Mesenchymal stem cell (in vitro differentiated cells and primary cell): ENCODE data around the gene GMPS.
A peak's percentile ranks its signal among the peaks of the same experiment; 100 is the strongest.

Experiments
- DNase-seq: peaks from one replicate; pipeline ENCODE4 v3.0.0-alpha.2; 2013
- H2AFZ ChIP-seq: one replicate; pipeline ENCODE4 v1.6.1; 2013; ENCODE audit warnings: low read depth, mild to moderate bottlenecking, control low read depth, inconsistent platforms, low read length, moderate library complexity
- H2AK5ac ChIP-seq: 2 replicates; pipeline ENCODE4 v1.6.1; 2013; ENCODE audit warnings: low read length, moderate library complexity, mild to moderate bottlenecking, inconsistent platforms; ENCODE audit not compliant: severe bottlenecking
- H2BK120ac ChIP-seq: one replicate; pipeline ENCODE4 v1.6.1; 2013; ENCODE audit warnings: low read depth, mild to moderate bottlenecking, inconsistent platforms, low read length, moderate library complexity
- H2BK12ac ChIP-seq, 2 experiments: one replicate each; pipeline ENCODE4 v1.6.1; 2013; ENCODE audit warnings: inconsistent platforms in 2 of 2, low read length in 2 of 2, mild to moderate bottlenecking in 2 of 2, moderate library complexity in 2 of 2, control low read depth in 1 of 2
- H2BK15ac ChIP-seq: one replicate; pipeline ENCODE4 v1.6.1; 2013; ENCODE audit warnings: mild to moderate bottlenecking, low read depth, inconsistent platforms; ENCODE audit not compliant: poor library complexity, severe bottlenecking
- H2BK5ac ChIP-seq: 2 replicates; pipeline ENCODE4 v1.6.1; 2013; ENCODE audit warnings: low read depth, mild to moderate bottlenecking, low read length, control low read depth, inconsistent platforms; ENCODE audit not compliant: poor library complexity, severe bottlenecking
- H3K14ac ChIP-seq, 2 experiments: one replicate each; pipeline ENCODE4 v1.6.1; 2013; ENCODE audit warnings: inconsistent platforms in 2 of 2, low read length in 2 of 2, control low read depth in 1 of 2, mild to moderate bottlenecking in 1 of 2, moderate library complexity in 1 of 2
- H3K18ac ChIP-seq, 2 experiments: one replicate each; pipeline ENCODE4 v1.6.1; 2013; ENCODE audit warnings: inconsistent platforms in 2 of 2, low read length in 2 of 2, control low read depth in 1 of 2, low read depth in 1 of 2, mild to moderate bottlenecking in 1 of 2
- H3K23ac ChIP-seq, 2 experiments: one replicate each; pipeline ENCODE4 v1.6.1; 2013; ENCODE audit warnings: inconsistent platforms in 2 of 2, low read length in 2 of 2, mild to moderate bottlenecking in 2 of 2, moderate library complexity in 2 of 2, control low read depth in 1 of 2
- H3K27ac ChIP-seq: 2 replicates; pipeline ENCODE4 v1.5.1; 2013; ENCODE audit warnings: mild to moderate bottlenecking, moderate library complexity, low read length, control low read depth, inconsistent platforms; ENCODE audit not compliant: poor library complexity, severe bottlenecking
- H3K27me3 ChIP-seq, 2 experiments: 2 replicates each; pipeline versions ENCODE4 v1.6.1 to v1.7.0; 2013; ENCODE audit warnings: low read length in 2 of 2, mild to moderate bottlenecking in 2 of 2, moderate library complexity in 2 of 2, control low read depth in 1 of 2, inconsistent platforms in 1 of 2; ENCODE audit not compliant: control insufficient read depth in 1 of 2, insufficient read depth in 1 of 2
- H3K36me3 ChIP-seq, 2 experiments: 2 replicates each; pipeline versions ENCODE4 v1.6.1 to v1.7.0; 2013; ENCODE audit warnings: low read length in 2 of 2, control low read depth in 1 of 2, inconsistent platforms in 1 of 2, low read depth in 1 of 2, mild to moderate bottlenecking in 1 of 2; ENCODE audit not compliant: insufficient read depth in 2 of 2, control insufficient read depth in 1 of 2
- H3K4ac ChIP-seq, 2 experiments: one replicate each; pipeline ENCODE4 v1.6.1; 2013; ENCODE audit warnings: inconsistent platforms in 2 of 2, low read length in 2 of 2, mild to moderate bottlenecking in 2 of 2, moderate library complexity in 2 of 2, control low read depth in 1 of 2, low read depth in 1 of 2
- H3K4me1 ChIP-seq: 2 replicates; pipeline ENCODE4 v1.6.1; 2013; ENCODE audit warnings: low read depth, low read length, control low read depth; ENCODE audit not compliant: control insufficient read depth, insufficient read depth
- H3K4me2 ChIP-seq: 2 replicates; pipeline ENCODE4 v1.6.1; 2013; ENCODE audit warnings: low read length, mild to moderate bottlenecking, inconsistent platforms; ENCODE audit not compliant: poor library complexity, severe bottlenecking
- H3K4me3 ChIP-seq, 2 experiments: 2 replicates each; pipeline versions ENCODE4 v1.5.1 to v1.7.0; 2013; ENCODE audit warnings: low read length in 2 of 2, mild to moderate bottlenecking in 2 of 2, control low read depth in 1 of 2, low read depth in 1 of 2; ENCODE audit not compliant: insufficient read depth in 1 of 2
- H3K79me1 ChIP-seq: replicated peaks from 2 replicates; pipeline ENCODE4 v1.6.1; 2013; ENCODE audit warnings: mild to moderate bottlenecking, control low read depth, low read length, inconsistent platforms; ENCODE audit not compliant: poor library complexity, severe bottlenecking
- H3K9ac ChIP-seq: 2 replicates; pipeline ENCODE4 v1.7.0; 2013; ENCODE audit warnings: mild to moderate bottlenecking, low read length, moderate library complexity
- H3K9me3 ChIP-seq: 2 replicates; pipeline ENCODE4 v1.7.0; 2013; ENCODE audit warnings: mild to moderate bottlenecking, low read length; ENCODE audit not compliant: control insufficient read depth
- H4K8ac ChIP-seq: one replicate; pipeline ENCODE4 v1.6.1; 2013; ENCODE audit warnings: inconsistent platforms, mild to moderate bottlenecking, low read length, moderate library complexity
- H4K91ac ChIP-seq: one replicate; pipeline ENCODE4 v1.6.1; 2013; ENCODE audit warnings: mild to moderate bottlenecking, low read length, inconsistent platforms
- WGBS: methylation state at CpG from one replicate; pipeline ENCODE4 v1.1.7; 2013; ENCODE audit warnings: mixed read lengths; 5-methylcytosine and 5-hydroxymethylcytosine counted together

Gene GMPS

DNA sequence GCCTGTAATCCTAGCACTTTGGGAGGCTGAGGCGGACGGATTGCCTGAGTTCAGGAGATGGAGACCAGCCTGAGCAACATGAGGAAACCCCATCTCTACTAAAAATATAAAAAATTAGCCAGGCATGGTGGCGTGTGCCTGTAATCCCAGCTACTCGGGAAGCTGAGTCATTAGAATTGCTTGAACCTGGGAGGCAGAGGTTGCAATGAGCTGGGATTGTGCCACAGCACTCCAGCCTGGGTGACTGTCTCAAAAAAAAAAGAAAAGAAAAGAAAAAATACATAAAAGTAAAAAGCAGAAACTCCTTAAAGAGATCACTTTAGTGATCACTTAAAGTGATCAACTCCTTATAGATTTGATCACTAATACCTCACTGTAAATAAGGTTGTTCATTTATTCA is 78.0 kb downstream of the GMPS start:
- 91% methylated on average over 4 of the region's 4 CpGs for WGBS

DNA sequence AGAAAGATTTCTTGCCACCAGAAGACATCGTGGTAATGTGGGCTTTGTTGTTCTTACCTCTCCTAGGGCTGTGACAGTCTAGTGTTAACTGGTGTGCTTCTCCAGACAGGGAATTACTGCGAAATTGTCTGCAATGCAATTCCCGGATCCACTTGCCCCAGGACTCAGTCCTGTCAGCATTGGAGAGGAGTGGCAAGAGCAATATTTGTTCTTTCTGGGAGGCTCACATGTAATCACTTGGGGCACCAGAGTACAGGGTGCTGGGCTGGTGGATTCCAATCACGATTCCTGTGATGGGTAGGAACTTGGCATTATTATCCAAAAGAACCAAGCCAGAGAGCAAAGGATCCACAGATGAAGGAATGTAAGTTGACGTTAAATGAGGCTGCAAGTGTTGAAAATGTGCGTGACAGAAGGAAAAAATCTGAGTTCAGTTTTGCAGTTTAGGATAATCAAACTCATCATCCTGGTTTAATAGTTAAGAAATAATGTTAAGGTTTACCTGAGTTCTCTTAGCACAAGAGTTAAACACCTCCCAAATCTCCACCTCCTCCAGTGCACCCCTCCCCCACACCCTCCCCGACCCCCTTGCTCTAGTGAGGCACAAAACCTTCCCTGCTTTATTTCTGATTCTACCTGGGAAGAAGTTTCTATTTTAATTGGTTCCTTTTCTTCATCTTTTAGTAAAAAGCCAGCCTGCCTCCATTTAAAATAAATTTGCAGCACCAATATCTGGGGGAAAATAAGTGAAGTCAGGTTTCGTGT is 79.2 kb downstream of the GMPS start:
- Histone ChIP-seq H3K9ac (no peak overlapping the region), H3K4me1 (peaks cover 3% of the 10 kb centered on the region), H3K23ac (no peak overlapping the region), H3K9me3 (no peaks in the 10 kb centered on the region), H3K18ac (no peak overlapping the region), H3K4me2 (no peak overlapping the region), H2BK15ac (no peak overlapping the region), H4K8ac (no peak overlapping the region), H3K79me1 (no peaks in the 10 kb centered on the region), H2BK120ac (no peak overlapping the region), H3K4me3 (no peak overlapping the region), H2BK12ac (no peak overlapping the region), H3K27me3 (no peaks in the 10 kb centered on the region), H3K27ac (no peak overlapping the region), H3K36me3 (no peaks in the 10 kb centered on the region), H2BK5ac (no peak overlapping the region), H2AK5ac (no peak overlapping the region), H3K4ac (no peak overlapping the region), H3K14ac (no peak overlapping the region), H2AFZ (no peak overlapping the region), H4K91ac (no peak overlapping the region)
- no peak for DNase-seq
- WGBS, result 98% methylated on average over 6 of the region's 8 CpGs

More for the DNA sequence above, 78.0 kb downstream of the GMPS start:
- peaks cover 3% of the 10 kb centered on the region for H3K4me1 ChIP-seq
- H3K9me3 ChIP-seq, result no peaks in the 10 kb centered on the region
- peak overlapping the region; percentile 40 for H3K9ac ChIP-seq
- no peaks in the 10 kb centered on the region for H3K27me3 ChIP-seq
- H4K91ac ChIP-seq, result no peak overlapping the region
- no peak overlapping the region for H2BK15ac ChIP-seq
- no peak overlapping the region for H3K18ac ChIP-seq
- no peak overlapping the region for H3K4me2 ChIP-seq
- no peak overlapping the region for H2BK120ac ChIP-seq
- no peak overlapping the region for H3K14ac ChIP-seq
- no peak overlapping the region for H2BK12ac ChIP-seq
- DNase-seq, result peak; percentile 31
- no peak overlapping the region for H3K4ac ChIP-seq
- H2BK5ac ChIP-seq, result no peak overlapping the region
- no peaks in the 10 kb centered on the region for H3K79me1 ChIP-seq
- no peak overlapping the region for H3K27ac ChIP-seq
- no peak overlapping the region for H3K4me3 ChIP-seq
- no peak overlapping the region for H2AK5ac ChIP-seq
- H2AFZ ChIP-seq, result no peak overlapping the region
- no peak overlapping the region for H3K23ac ChIP-seq
- no peak overlapping the region for H4K8ac ChIP-seq
- no peaks in the 10 kb centered on the region for H3K36me3 ChIP-seq

DNA sequence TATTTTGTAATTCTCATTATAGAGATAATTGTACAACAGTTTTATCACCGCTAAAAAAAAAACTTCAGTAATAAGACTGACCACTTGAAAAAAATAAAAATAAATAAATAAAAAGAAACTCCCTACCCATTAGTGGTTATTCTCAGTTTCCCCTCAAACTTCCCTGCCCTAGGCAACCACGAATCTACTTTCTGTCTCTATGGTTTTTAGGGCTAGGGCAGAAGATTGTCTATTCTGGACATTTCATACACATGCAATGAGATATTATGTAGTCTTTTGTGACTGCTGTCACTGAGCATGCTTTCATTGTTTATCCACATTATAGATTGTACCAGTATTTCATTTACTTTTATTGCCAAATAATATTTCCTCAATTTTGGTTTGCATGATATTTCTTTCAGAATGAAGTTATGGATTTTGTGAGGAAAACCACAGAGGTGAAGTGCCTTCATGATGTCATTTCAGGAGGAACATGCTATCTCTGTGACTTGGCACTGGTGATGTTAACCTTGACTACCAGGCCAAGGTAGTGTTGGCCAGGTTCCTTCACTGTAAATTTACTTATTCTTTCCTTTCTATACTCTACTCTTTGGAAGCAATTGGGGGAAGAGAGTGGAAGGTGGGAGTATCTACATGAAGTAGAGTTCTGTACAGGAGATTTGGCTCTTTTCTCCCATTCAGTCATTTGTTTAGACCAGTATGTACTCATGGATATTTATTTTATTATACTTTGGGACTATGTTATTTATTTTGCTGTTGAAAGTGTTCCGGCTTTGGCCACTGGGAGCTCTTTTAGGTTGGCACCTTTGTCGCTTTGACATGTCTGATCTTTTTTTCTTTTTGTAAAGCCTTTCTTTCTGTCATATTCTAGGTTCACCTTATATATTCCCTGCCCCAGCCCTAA is 86.3 kb downstream of the GMPS start:
- no peak overlapping the region for H2BK120ac ChIP-seq
- no peak overlapping the region for H3K4me3 ChIP-seq
- no peak overlapping the region for H4K8ac ChIP-seq
- no peak overlapping the region for H3K14ac ChIP-seq
- H2BK12ac ChIP-seq, result no peak overlapping the region
- no peak overlapping the region for H3K4me2 ChIP-seq
- no peak overlapping the region for H2BK15ac ChIP-seq
- no peak overlapping the region for H2AK5ac ChIP-seq
- peaks cover 0 to 7% of the 10 kb centered on the region in 2 experiments for H3K36me3 ChIP-seq
- DNase-seq, result no peak
- H4K91ac ChIP-seq, result no peak overlapping the region
- no peaks in the 10 kb centered on the region for H3K27me3 ChIP-seq
- no peak overlapping the region for H2BK5ac ChIP-seq
- H3K27ac ChIP-seq, result no peak overlapping the region
- no peak overlapping the region for H3K9ac ChIP-seq
- no peak overlapping the region for H3K23ac ChIP-seq
- H3K9me3 ChIP-seq, result no peaks in the 10 kb centered on the region
- WGBS, result 100% methylated on average over 1 of the region's 4 CpGs
- H3K79me1 ChIP-seq, result no peaks in the 10 kb centered on the region
- no peak overlapping the region for H3K4ac ChIP-seq
- H3K4me1 ChIP-seq, result no peaks in the 10 kb centered on the region
- no peak overlapping the region for H3K18ac ChIP-seq
- H2AFZ ChIP-seq, result no peak overlapping the region

DNA sequence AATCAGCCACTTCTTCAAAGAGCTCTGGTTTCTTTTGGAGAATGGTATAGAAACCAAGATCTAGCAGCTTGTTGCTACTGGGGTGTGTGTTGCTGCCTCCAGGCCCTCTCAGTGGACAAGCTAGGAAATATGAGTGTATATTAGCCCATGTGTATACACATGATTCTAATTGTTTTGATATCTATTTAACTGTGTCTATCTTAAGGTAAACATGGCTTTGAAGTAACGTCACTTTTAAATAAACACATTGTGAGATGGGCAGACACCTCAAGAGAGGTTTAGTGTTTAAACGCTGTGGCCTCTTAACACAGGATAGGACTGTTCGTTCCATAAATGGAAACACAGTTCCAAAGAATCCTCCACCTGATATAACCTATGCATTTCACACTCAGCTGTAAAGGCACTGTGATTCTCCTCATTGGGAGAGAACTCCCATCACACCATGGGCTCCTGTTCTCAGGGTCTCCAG is 87.0 kb downstream of the GMPS start:
- no peak overlapping the region for H3K4ac ChIP-seq
- no peak overlapping the region for H3K4me3 ChIP-seq
- no peak overlapping the region for H3K27ac ChIP-seq
- H2BK5ac ChIP-seq, result no peak overlapping the region
- DNase-seq, result no peak
- H3K9me3 ChIP-seq, result no peaks in the 10 kb centered on the region
- H3K4me1 ChIP-seq, result no peaks in the 10 kb centered on the region
- no peak overlapping the region for H4K8ac ChIP-seq
- no peak overlapping the region for H3K9ac ChIP-seq
- no peak overlapping the region for H3K4me2 ChIP-seq
- H2AK5ac ChIP-seq, result no peak overlapping the region
- no peaks in the 10 kb centered on the region for H3K27me3 ChIP-seq
- no peak overlapping the region for H3K18ac ChIP-seq
- WGBS, result 86% methylated on average over 3 of the region's 3 CpGs
- no peak overlapping the region for H4K91ac ChIP-seq
- H3K23ac ChIP-seq, result no peak overlapping the region
- H2BK120ac ChIP-seq, result no peak overlapping the region
- H2BK15ac ChIP-seq, result no peak overlapping the region
- no peak overlapping the region for H3K14ac ChIP-seq
- H2AFZ ChIP-seq, result no peak overlapping the region
- H3K36me3 ChIP-seq, result peaks cover 0 to 7% of the 10 kb centered on the region in 2 experiments
- no peaks in the 10 kb centered on the region for H3K79me1 ChIP-seq
- H2BK12ac ChIP-seq, result no peak overlapping the region
